PFSK-1 (cell line): ENCODE data around the gene HSDL2.
A peak's percentile ranks its signal among the peaks of the same experiment; 100 is the strongest.

ENCODE experiments used
- FOXP2 ChIP-seq: optimal IDR thresholded peaks from 2 replicates; pipeline ENCODE3; 2011; ENCODE audit warnings: borderline replicate concordance, control low read depth, inconsistent platforms; ENCODE audit not compliant: insufficient read depth; ENCODE audit errors: extremely low read length, extremely low read depth
- POLR2AphosphoS5 ChIP-seq: IDR thresholded peaks from 2 replicates; pipeline ENCODE4 v1.6.1; 2012; ENCODE audit warnings: low read depth, mild to moderate bottlenecking, control low read depth, low read length, moderate library complexity
- SIN3A ChIP-seq: IDR thresholded peaks from 2 replicates; pipeline ENCODE4 v1.6.1; 2012; ENCODE audit warnings: mild to moderate bottlenecking, low read length, moderate library complexity, borderline replicate concordance; ENCODE audit not compliant: insufficient read depth
- TAF1 ChIP-seq: IDR thresholded peaks from 2 replicates; pipeline ENCODE4 v1.6.1; 2012; ENCODE audit warnings: low read length, control low read depth, borderline replicate concordance; ENCODE audit not compliant: insufficient read depth
- TF ChIP-seq, protein P1 (sequence below), 2 experiments: IDR thresholded peaks; 2 replicates each; pipeline versions ENCODE4 v1.6.1 to v1.8.0; 2011 to 2012; ENCODE audit warnings: low read depth in 2 of 2, low read length in 2 of 2, control low read depth in 1 of 2, inconsistent platforms in 1 of 2, mild to moderate bottlenecking in 1 of 2, moderate library complexity in 1 of 2; ENCODE audit not compliant: insufficient read depth in 1 of 2

HSDL2 gene

GRCh38 chr9:112339886-112340285 lies 40.0 kb upstream of the HSDL2 start:
- TF ChIP-seq FOXP2 = no peak
- TF ChIP-seq SIN3A = no peak
- TF ChIP-seq POLR2AphosphoS5 = no peak
- TF ChIP-seq, protein P1, sequence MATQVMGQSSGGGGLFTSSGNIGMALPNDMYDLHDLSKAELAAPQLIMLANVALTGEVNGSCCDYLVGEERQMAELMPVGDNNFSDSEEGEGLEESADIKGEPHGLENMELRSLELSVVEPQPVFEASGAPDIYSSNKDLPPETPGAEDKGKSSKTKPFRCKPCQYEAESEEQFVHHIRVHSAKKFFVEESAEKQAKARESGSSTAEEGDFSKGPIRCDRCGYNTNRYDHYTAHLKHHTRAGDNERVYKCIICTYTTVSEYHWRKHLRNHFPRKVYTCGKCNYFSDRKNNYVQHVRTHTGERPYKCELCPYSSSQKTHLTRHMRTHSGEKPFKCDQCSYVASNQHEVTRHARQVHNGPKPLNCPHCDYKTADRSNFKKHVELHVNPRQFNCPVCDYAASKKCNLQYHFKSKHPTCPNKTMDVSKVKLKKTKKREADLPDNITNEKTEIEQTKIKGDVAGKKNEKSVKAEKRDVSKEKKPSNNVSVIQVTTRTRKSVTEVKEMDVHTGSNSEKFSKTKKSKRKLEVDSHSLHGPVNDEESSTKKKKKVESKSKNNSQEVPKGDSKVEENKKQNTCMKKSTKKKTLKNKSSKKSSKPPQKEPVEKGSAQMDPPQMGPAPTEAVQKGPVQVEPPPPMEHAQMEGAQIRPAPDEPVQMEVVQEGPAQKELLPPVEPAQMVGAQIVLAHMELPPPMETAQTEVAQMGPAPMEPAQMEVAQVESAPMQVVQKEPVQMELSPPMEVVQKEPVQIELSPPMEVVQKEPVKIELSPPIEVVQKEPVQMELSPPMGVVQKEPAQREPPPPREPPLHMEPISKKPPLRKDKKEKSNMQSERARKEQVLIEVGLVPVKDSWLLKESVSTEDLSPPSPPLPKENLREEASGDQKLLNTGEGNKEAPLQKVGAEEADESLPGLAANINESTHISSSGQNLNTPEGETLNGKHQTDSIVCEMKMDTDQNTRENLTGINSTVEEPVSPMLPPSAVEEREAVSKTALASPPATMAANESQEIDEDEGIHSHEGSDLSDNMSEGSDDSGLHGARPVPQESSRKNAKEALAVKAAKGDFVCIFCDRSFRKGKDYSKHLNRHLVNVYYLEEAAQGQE (IDR thresholded peaks at IDR 0.05; ENCODE audit: insufficient read depth in 1 of 2, low read depth in 2 of 2, low read length in 2 of 2) = no peak
- no peak for TF ChIP-seq TAF1

DNA sequence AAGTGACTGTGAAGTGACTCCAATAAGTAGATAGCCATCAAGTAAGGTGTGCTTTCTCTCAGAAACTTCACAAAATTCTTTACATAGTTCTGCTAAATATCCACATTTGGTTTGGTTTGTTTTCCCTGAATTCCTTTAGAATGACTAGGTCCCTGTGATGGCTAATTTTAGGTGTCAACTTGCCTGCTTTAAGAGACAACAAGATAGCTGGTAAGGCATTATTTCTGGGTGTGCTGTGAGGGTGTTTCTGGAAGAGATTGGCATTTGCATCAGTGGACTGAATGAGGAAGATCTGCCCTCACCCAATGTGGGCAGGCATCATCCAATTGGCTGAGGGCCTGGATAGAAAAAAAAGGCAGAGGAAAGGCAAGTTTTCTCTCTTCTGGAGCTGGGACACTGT lies 38.2 kb upstream of the HSDL2 start:
- TF ChIP-seq, protein P1 (IDR thresholded peaks at IDR 0.05; ENCODE audit: insufficient read depth in 1 of 2, low read depth in 2 of 2, low read length in 2 of 2) = no peak
- TF ChIP-seq SIN3A (no peak), FOXP2 (no peak), TAF1 (no peak), POLR2AphosphoS5 (no peak)

- TF ChIP-seq, protein P1 (IDR thresholded peaks at IDR 0.05; ENCODE audit: insufficient read depth in 1 of 2, low read depth in 2 of 2, low read length in 2 of 2) = no peak
- TF ChIP-seq TAF1 (no peak), POLR2AphosphoS5 (0 out of 2 replicates have a peak, but pooled peaks have one; percentile 19), FOXP2 (no peak)
Observed at GRCh38 chr9:112348257-112349007, 31.5 kb upstream of the HSDL2 start.

DNA sequence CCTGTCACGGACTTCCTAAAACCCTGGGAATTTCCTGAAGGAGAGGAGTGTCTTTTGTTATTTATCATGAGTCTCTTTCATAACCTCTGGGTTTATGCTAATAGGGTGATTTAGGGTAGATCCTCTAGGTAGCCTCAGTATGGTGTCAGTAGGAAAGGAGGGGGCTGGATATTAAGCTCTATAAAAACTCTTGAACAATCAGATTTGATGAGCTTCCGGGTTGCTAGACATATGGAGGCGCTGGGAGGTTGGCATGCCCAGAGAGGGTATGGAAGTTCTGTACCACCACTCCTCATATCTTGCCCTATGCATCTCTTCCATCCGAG lies 30.9 kb upstream of the HSDL2 start:
- no peak for TF ChIP-seq SIN3A
- TF ChIP-seq TAF1 = no peak
- TF ChIP-seq POLR2AphosphoS5 = no peak
- no peak for TF ChIP-seq FOXP2
- TF ChIP-seq, protein P1 (IDR thresholded peaks at IDR 0.05; ENCODE audit: insufficient read depth in 1 of 2, low read depth in 2 of 2, low read length in 2 of 2) = no peak

DNA sequence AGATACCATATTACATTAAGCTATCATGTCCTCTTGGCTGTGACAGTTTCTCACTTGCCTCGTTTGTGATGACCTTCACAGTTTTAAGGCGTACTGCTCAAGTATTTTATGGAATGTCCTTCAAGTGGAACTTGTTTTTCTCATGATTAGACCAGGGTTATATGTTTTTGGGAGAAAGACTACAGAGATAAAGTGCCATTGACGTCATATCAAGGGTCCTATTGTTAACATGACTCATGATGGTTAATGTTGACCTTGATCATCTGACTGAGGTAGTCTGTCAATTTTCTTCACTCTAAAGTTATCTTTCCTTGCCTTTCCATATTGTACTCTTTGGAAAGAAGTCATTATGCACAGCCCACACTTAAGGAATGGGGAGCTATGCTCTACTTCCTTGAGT lies 28.7 kb upstream of the HSDL2 start:
- TF ChIP-seq FOXP2 (no peak), SIN3A (no peak), TAF1 (no peak), POLR2AphosphoS5 (no peak)
- TF ChIP-seq, protein P1 (IDR thresholded peaks at IDR 0.05; ENCODE audit: insufficient read depth in 1 of 2, low read depth in 2 of 2, low read length in 2 of 2) = no peak
